Heart right ventricle (tissue), 16 donors: ENCODE data around the gene UBE2M. TPM values are rescaled to one million over a fixed set of nuclear protein-coding genes. Genes with fewer than 3 reads are reported as not detected.
"Not testable (repeated sequence)": the region's sequence is repeated elsewhere in the genome, so short reads cannot be mapped to it uniquely, and the experiment has no call there.

ENCODE experiments used
- ATAC-seq, 8 donors: fragments of 200-7000 bp; cut with Tn5 transposase; one replicate each; pipeline ENCODE4 v1.9.1; 2020; ENCODE audit warnings: mild to moderate bottlenecking in 8 of 8, moderate library complexity in 8 of 8, moderate number of reproducible peaks in 1 of 8
- DNase-seq, 2 donors: peaks; one replicate each; pipeline ENCODE4 v3.0.0-alpha.2; 2020
- H3K27ac ChIP-seq, 10 donors: fragments of 200-600 bp; sonication (generic) in 2 of 10; one replicate each; pipeline versions ENCODE4 v1.5.0 to v1.8.0; 2020 to 2022; ENCODE audit warnings: mild to moderate bottlenecking in 3 of 10
- H3K27me3 ChIP-seq, 7 donors: fragments of 200-600 bp; one replicate each; pipeline ENCODE4 v1.8.0; 2021 to 2022; ENCODE audit warnings: mild to moderate bottlenecking in 2 of 7
- H3K36me3 ChIP-seq, 9 donors: fragments of 200-600 bp; sonication (generic) in 1 of 9; one replicate each; pipeline versions ENCODE4 v1.5.0 to v1.8.0; 2020 to 2022; ENCODE audit warnings: mild to moderate bottlenecking in 2 of 9
- H3K4me1 ChIP-seq, 9 donors: fragments of 200-600 bp; sonication (generic) in 1 of 9; one replicate each; pipeline versions ENCODE4 v1.5.0 to v1.8.0; 2020 to 2022; ENCODE audit warnings: mild to moderate bottlenecking in 4 of 9
- H3K4me3 ChIP-seq, 10 donors: fragments of 200-600 bp; sonication (generic) in 2 of 10; one replicate each; pipeline versions ENCODE4 v1.5.0 to v1.8.0; 2020 to 2022; ENCODE audit warnings: mild to moderate bottlenecking in 7 of 10, moderate library complexity in 2 of 10
- H3K9me3 ChIP-seq, 11 donors: fragments of 200-600 bp in 10 of 11; sonication (generic) in 2 of 11; one replicate each; pipeline versions ENCODE4 v1.5.0 to v1.8.0; 2013 to 2022; ENCODE audit warnings: mild to moderate bottlenecking in 2 of 11, control low read depth in 1 of 11, moderate library complexity in 1 of 11
- WGBS, 2 donors: extraction: QIAGEN DNeasy Blood & Tissue Kit; methylation state at CpG; one replicate each; pipeline ENCODE4 v1.1.7; 2013; ENCODE audit warnings: inconsistent platforms in 1 of 2; 5-methylcytosine and 5-hydroxymethylcytosine counted together
- intact Hi-C, 10 donors: fragments of 100-400 bp; cut with DNase I; formaldehyde crosslinking; loops; one replicate each; pipeline versions ENCODE4 v1.11.1 to v1.14.2; 2022
- long read RNA-seq, 3 donors: library from polyadenylated mRNA; unstranded; transcript quantifications; one replicate each; pipeline ENCODE4 v2.0.0, GENCODE V29; 2020 to 2021
- polyA plus RNA-seq, 2 donors: library from polyadenylated mRNA; stranded (reverse); fragments of 200-250 nt; gene quantifications; one replicate each; pipeline ENCODE4 v1.2.3, GENCODE V29; 2013
- total RNA-seq, 10 donors: library from RNA; stranded (reverse); fragmentation: NEBNext Ultra II Directional in 3 of 10; extraction: Animal tissue kit (Norgen Biotek cat#: 25700) in 3 of 10; gene quantifications; one replicate each; pipeline versions ENCODE4 v1.2.1 to v1.2.4, GENCODE V29; 2021 to 2023
- TF ChIP-seq, protein P1 (sequence below), 9 donors: fragments of 200-600 bp; sonication (generic) in 2 of 9; IDR thresholded peaks; one replicate each; pipeline versions ENCODE4 v1.5.0 to v1.8.0; 2021 to 2022; ENCODE audit warnings: antibody characterized with exemption in 9 of 9, mild to moderate bottlenecking in 5 of 9, moderate library complexity in 1 of 9
- donor health status: Arrhythmogenic right ventricular cardiomyopathy.
- donor health status: ischemic (EF 13 %, LVEDD 7.1; RV severe dilation, severe dysfunction).
- donor health status: healthy with polysubstance abuse.
- donor health status: DM: no; HTN: yes; CAD: no.
- donor health status: DM: no; HTN: no; CAD: no.
- donor health status: ischemic (EF 25% LVEDD 6.9; RV normal size, moderate dysfunction).
- donor health status: ischemic (EF 25% LVEDD 5.7; RV mildly dilated, moderate dysfunction).
- donor health status: healthy.
- donor health status: DM: yes; HTN: yes; CAD: no.
- donor health status: Ischemic cardiomyopathy.
- donor health status: ischemic (EF 35%, LVEDD 5.7; RV mildly dilated, moderate dysfunction).
- donor health status: nonischemic (EF 11% LVEDD 7.7; RV severe dilation, severe dysfunction).
- donor health status: DM: yes; HTN: yes; CAD: no.
- donor health status: PGD.
- donor health status: ischemic (EF 29% LVEDD 5.4; RV normal size, mild dysfunction).
- donor health status: nonischemic (EF 23%, LVEDD 6.1; RV moderate dilation, normal function).

The UBE2M gene
- total RNA-seq (100 to 1,000 TPM; 107 to 146 (median 122) TPM), polyA plus RNA-seq (100 to 1,000 TPM in 1 of 2 donors, 10 to 100 TPM in 1; 45.4 to 115 TPM)
- long read RNA-seq, donor 1, transcript UBE2M-201 (6 exons, 1,508 nt) = major isoform, 146 of 154 reads
- long read RNA-seq, donor 1, partial matches to known transcripts = 2 of 154 reads
- long read RNA-seq, donor 1, other reads (novel, unspliced or antisense) = 6 of 154 reads
- long read RNA-seq, donor 2, transcript UBE2M-201 (6 exons, 1,508 nt) = major isoform, 156 of 169 reads
- long read RNA-seq, donor 2, partial matches to known transcripts = 6 of 169 reads
- long read RNA-seq, donor 2, other reads (novel, unspliced or antisense) = 7 of 169 reads
- long read RNA-seq, donor 3, partial matches to known transcripts = 0 of 3 reads
- long read RNA-seq, donor 3, other reads (novel, unspliced or antisense) = 1 of 3 reads

GRCh38 chr19:58558066-58558622 is at the start of gene UBE2M:
TSS of gene UBE2M (minus strand) at chr19:58558611. CDS start at chr19:58558381, 230 bp downstream.
- intact Hi-C loops = no loop called here
- Histone ChIP-seq H3K36me3 (peaks cover 0 to 24% (median 11%) of the 10 kb centered on the region in 9 donors), H3K27ac (peak within 1 kb of the TSS; percentile 98 to 100 (median 100)), H3K9me3 (no peaks in the 10 kb centered on the region), H3K27me3 (peaks cover 0 to 21% (median 0%) of the 10 kb centered on the region in 7 donors), H3K4me1 (peaks cover 37 to 76% (median 65%) of the 10 kb centered on the region in 9 donors), H3K4me3 (peak within 1 kb of the TSS; percentile 57 to 98 (median 76))
- TF ChIP-seq, protein P1, sequence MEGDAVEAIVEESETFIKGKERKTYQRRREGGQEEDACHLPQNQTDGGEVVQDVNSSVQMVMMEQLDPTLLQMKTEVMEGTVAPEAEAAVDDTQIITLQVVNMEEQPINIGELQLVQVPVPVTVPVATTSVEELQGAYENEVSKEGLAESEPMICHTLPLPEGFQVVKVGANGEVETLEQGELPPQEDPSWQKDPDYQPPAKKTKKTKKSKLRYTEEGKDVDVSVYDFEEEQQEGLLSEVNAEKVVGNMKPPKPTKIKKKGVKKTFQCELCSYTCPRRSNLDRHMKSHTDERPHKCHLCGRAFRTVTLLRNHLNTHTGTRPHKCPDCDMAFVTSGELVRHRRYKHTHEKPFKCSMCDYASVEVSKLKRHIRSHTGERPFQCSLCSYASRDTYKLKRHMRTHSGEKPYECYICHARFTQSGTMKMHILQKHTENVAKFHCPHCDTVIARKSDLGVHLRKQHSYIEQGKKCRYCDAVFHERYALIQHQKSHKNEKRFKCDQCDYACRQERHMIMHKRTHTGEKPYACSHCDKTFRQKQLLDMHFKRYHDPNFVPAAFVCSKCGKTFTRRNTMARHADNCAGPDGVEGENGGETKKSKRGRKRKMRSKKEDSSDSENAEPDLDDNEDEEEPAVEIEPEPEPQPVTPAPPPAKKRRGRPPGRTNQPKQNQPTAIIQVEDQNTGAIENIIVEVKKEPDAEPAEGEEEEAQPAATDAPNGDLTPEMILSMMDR (IDR thresholded peaks at IDR 0.05) = no peak
- peak; percentile 62 to 63 for DNase-seq
- WGBS, 2 donors = 0 to 1% methylated on average over 53 to 59 of the region's 62 CpGs
- ATAC-seq = no peak

GRCh38 chr19:58607213-58607612 is 48.8 kb upstream of the UBE2M start:
- H3K9me3 ChIP-seq, H3K27me3 ChIP-seq, DNase-seq, H3K36me3 ChIP-seq, H3K4me1 ChIP-seq, H3K4me3 ChIP-seq, intact Hi-C loops, H3K27ac ChIP-seq: not testable (repeated sequence)
- 93% methylated on average over 23 of the region's 28 CpGs; no CpG with 5 or more reads in 1 of the 2 donors for WGBS, 2 donors
- ATAC-seq = peak in 1 of 8 donors; percentile 82

DNA sequence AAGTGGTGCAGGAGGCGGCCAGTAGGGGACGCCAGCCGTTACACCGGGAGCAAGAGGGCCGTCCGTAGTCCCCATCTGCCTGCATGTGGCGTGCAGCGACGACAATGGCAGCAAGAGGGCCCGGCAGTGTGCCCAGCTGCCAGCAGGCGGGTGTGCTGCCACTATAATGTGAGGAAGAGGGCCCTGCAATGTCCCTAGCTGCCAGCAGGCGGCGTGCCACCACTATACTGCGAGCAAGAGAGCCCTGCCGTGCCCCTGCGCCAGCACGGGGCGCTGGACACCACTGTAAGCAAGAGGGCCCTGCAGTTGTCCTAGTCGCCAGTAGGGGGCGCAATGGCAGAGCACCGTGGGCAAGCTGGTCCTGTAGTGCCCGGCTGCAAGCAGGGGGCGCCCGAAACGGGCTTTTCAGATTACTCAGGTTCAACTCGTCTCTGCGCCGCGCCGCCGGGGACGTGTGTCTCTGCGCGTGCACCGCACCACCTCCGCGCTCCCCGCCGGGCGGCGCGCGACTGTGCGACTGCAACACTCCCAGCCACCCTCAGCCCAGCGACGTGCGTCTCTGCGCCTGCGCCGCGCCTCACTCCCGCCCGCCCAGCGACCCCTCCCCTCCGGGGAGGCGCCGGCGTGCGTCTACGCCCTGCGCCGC is 48.0 kb upstream of the UBE2M start:
- TF ChIP-seq, protein P1 (IDR thresholded peaks at IDR 0.05) = peak in 4 of 9 donors; percentile 20 to 45 (median 20)
- not testable (repeated sequence) for ATAC-seq
- WGBS, 2 donors = 75 to 78% methylated on average over 36 to 62 of the region's 62 CpGs

DNA sequence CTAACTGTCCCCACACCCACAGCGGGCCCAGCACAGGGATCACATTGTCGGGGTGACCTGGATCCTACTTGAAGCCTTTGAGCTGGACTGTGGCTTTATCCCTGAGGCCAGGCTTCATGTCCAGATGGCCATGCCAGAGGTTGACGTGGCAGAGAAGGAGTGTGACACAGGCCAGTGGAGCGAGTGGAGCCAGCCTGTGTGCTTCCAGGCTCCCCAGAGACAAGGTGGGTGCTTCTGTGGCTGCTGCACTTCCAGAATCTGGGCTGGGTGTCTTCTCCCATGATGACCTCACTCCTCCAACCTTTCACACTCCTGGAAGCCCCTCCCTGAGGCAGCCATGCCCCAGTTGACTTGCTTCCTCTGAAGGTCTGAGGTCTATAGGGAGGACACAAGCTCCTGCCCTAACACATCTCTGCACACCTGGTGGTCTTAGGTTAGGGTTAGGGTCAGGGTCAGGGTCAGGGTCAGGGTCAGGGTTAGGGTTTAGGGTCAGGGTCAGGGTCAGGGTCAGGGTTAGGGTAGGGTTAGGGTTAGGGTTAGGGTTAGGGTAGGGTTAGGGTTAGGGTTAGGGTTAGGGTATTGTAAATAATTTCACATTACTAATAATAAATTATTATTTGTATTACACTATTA is 27.8 kb upstream of the UBE2M start:
- ATAC-seq = peak in 3 of 8 donors; percentile 30 to 47 (median 40)
- no peak overlapping the region for H3K4me3 ChIP-seq
- 94% methylated on average over 4 of the region's 4 CpGs for WGBS, 2 donors
- TF ChIP-seq, protein P1 (IDR thresholded peaks at IDR 0.05) = no peak
- H3K36me3 ChIP-seq = peaks cover 0 to 34% (median 10%) of the 10 kb centered on the region in 9 donors
- no peaks in the 10 kb centered on the region for H3K27me3 ChIP-seq
- peaks cover 0 to 5% (median 3%) of the 10 kb centered on the region in 9 donors for H3K4me1 ChIP-seq
- intact Hi-C loops = no loop called here
- H3K27ac ChIP-seq = no peak overlapping the region
- DNase-seq = no peak
- H3K9me3 ChIP-seq = no peaks in the 10 kb centered on the region

More for the DNA sequence above, 48.0 kb upstream of the UBE2M start:
- H3K27ac ChIP-seq, H3K4me3 ChIP-seq, DNase-seq, H3K9me3 ChIP-seq, H3K36me3 ChIP-seq, intact Hi-C loops, H3K27me3 ChIP-seq, H3K4me1 ChIP-seq: not testable (repeated sequence)
